ENCODE measurements around the gene KCNK16. TPM values are rescaled to one million over a fixed set of nuclear protein-coding genes. Genes with fewer than 3 reads are reported as not detected.

Gene KCNK16
- total and polyA plus RNA-seq, 2 of the 8 experiments (the other 6 are each of a cell fraction or from before 2014, with no cell fraction given): not detected

DNA sequence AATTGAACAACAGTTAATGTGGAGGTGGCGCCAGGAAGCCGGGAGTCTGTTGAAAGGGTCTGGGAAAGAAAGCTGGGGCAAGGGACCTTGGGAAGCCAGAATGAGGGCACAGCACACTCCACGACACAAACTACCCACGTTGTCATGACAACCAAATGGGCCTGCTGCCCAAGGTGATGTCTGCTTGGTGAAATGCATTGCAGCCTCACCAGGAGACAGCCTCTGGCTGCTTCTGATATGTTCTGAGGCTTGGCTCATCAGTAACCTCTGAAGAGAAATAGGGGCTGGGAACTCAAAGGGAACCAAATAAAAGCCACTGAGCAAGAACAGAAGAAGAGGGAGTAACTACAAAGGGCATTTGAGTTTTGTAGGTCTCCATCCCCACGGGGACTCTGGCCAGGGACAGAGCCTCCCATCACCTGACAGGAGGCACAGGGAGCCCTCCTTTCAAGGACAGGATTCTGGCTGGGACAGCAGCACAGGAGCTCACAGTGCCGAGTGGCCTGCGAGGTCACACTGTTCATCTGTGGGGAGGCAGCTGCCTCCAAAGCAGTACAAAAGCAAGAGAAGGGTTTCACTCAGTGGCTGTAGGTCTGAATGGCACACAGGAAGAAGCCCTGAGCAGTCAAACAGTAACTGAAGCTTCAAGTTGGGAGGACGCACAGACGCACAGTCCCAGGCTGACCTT lies 44.6 kb upstream of the KCNK16 start:
- H2AK5ac ChIP-seq (ENCODE audit: low read depth, low read length): no peak overlapping the region
- H3K27me3 ChIP-seq (replicated peaks in 1 of 4; ENCODE audit: control insufficient read depth in 3 of 4, extremely low read depth in 1 of 4, insufficient read depth in 3 of 4, low read length in 3 of 4): no peaks in the 10 kb centered on the region; a peak in 2 of 7 replicates
- H2BK15ac ChIP-seq (ENCODE audit: low read length): no peak overlapping the region
- no peaks in the 10 kb centered on the region for H3K79me1 ChIP-seq (ENCODE audit: low read depth, low read length)
- no peak overlapping the region for H4K8ac ChIP-seq (ENCODE audit: extremely low read depth, insufficient read depth, low read length)
- H3K36me3 ChIP-seq (ENCODE audit: control insufficient read depth in 2 of 4, insufficient read depth in 4 of 4, low read length in 3 of 4): no peaks in the 10 kb centered on the region
- no peak overlapping the region for H2BK5ac ChIP-seq (ENCODE audit: low read depth, low read length)
- H3K27ac ChIP-seq (ENCODE audit: low read depth, low read length): no peak overlapping the region; the same call in 1 of the 2 replicates
- ChIA-PET CTCF (ENCODE audit: partially characterized antibody) (interaction anchor here (0.6 to 2.9 kb wide), 9 partner anchors 9 to 501 kb away, joined by 3 to 9 read pairs (median 5); no protein-coding TSS in a partner anchor), POLR2A (ENCODE audit: partially characterized antibody) (no interaction called here)
- H3K9me3 ChIP-seq (ENCODE audit: insufficient read depth in 2 of 2, low read depth in 1 of 2, low read length in 1 of 2): peaks cover 0 to 3% of the 10 kb centered on the region in 2 experiments; a peak in 1 of 4 replicates
- no peak overlapping the region for H3K56ac ChIP-seq (replicated peaks; ENCODE audit: insufficient read length, low read depth, low read length)
- H3K9ac ChIP-seq (replicated peaks in 1 of 4; ENCODE audit: extremely low read depth in 1 of 4, low read depth in 3 of 4, low read length in 3 of 4): no peak overlapping the region
- H3K4me3 ChIP-seq (ENCODE audit: extremely low read depth in 1 of 4, insufficient read depth in 2 of 4, low read depth in 3 of 4, low read length in 4 of 4): no peak overlapping the region
- H2BK12ac ChIP-seq (ENCODE audit: low read depth, low read length): no peak overlapping the region
- peaks cover 2% of the 10 kb centered on the region; the same call in 1 of the 2 replicates for H3K23me2 ChIP-seq (ENCODE audit: low read depth, low read length)
- H3K79me2 ChIP-seq (ENCODE audit: control insufficient read depth in 1 of 2, insufficient read depth in 2 of 2, low read length in 2 of 2): no peaks in the 10 kb centered on the region
- H3K4me2 ChIP-seq (ENCODE audit: insufficient read depth in 1 of 2, low read depth in 2 of 2, low read length in 2 of 2): no peak overlapping the region
- H3K4me1 ChIP-seq (replicated peaks in 1 of 4; ENCODE audit: control insufficient read depth in 3 of 4, insufficient read depth in 4 of 4, low read length in 3 of 4): peaks cover 0 to 4% (median 2%) of the 10 kb centered on the region in 4 experiments; a peak in 3 of 7 replicates
- H2BK20ac ChIP-seq (ENCODE audit: low read length): no peak overlapping the region
- no peak overlapping the region for H3K14ac ChIP-seq (ENCODE audit: insufficient read length)
- no peak overlapping the region for H3K4ac ChIP-seq (replicated peaks; ENCODE audit: insufficient read length, low read depth, low read length)
- DNase-seq (ENCODE audit: low read depth in 1 of 2, low spot score in 2 of 2) (no peak), FAIRE-seq (no peak)
- no peak overlapping the region for H4K91ac ChIP-seq (replicated peaks; ENCODE audit: insufficient read length, low read length)
- no peak overlapping the region for H3K18ac ChIP-seq (ENCODE audit: extremely low read depth, low read length)
- no peak overlapping the region for H2BK120ac ChIP-seq (replicated peaks; ENCODE audit: low read depth, low read length)
- no peak overlapping the region for H3K23ac ChIP-seq (ENCODE audit: insufficient read length)
- no peak overlapping the region for H2AFZ ChIP-seq (ENCODE audit: low read length)
- H4K20me1 ChIP-seq (replicated peaks in 1 of 2; ENCODE audit: control insufficient read depth in 1 of 2, insufficient read depth in 2 of 2, low read length in 2 of 2): no peaks in the 10 kb centered on the region
- H4K5ac ChIP-seq (ENCODE audit: insufficient read length, low read depth, low read length): no peak overlapping the region
- WGBS, 2 experiments (ENCODE audit: extremely low coverage in 1 of 2, insufficient coverage in 1 of 2, insufficient read length in 1 of 2, insufficient replicate concordance in 2 of 2, low coverage in 1 of 2, low lambda C conversion rate in 2 of 2, missing lambda C conversion rate in 1 of 2): 83% methylated on average over 9 of the region's 9 CpGs; no CpG with 5 or more reads in 1 of the 2 experiments
- no peak for TF ChIP-seq ASH2L (IDR thresholded peaks at IDR 0.05; ENCODE audit: low read length)
- no peak for TF ChIP-seq CBX8 (IDR thresholded peaks at IDR 0.05; ENCODE audit: borderline replicate concordance, low read depth, low read length)
- no peak for TF ChIP-seq CHD1 (IDR thresholded peaks at IDR 0.05; ENCODE audit: low read depth, low read length)
- TF ChIP-seq, protein P1, sequence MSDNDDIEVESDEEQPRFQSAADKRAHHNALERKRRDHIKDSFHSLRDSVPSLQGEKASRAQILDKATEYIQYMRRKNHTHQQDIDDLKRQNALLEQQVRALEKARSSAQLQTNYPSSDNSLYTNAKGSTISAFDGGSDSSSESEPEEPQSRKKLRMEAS (IDR thresholded peaks at IDR 0.05): no peak
- TF ChIP-seq HDAC6 (IDR thresholded peaks at IDR 0.05; ENCODE audit: low read depth, low read length): no peak
- no peak for TF ChIP-seq YY1 (IDR thresholded peaks at IDR 0.05; ENCODE audit: low read depth, low read length)
- TF ChIP-seq NANOG (IDR thresholded peaks at IDR 0.05; ENCODE audit: insufficient read depth, low read depth, low read length, poor library complexity, severe bottlenecking): no peak
- TF ChIP-seq CREB1 (IDR thresholded peaks at IDR 0.05): no peak
- TF ChIP-seq SP4 (IDR thresholded peaks at IDR 0.05; ENCODE audit: low read length): no peak
- TF ChIP-seq KDM5A (IDR thresholded peaks at IDR 0.05; ENCODE audit: low read length): no peak
- TF ChIP-seq EGR1 (IDR thresholded peaks at IDR 0.05; ENCODE audit: borderline replicate concordance, low read depth, low read length): no peak
- no peak for TF ChIP-seq SIN3A (conservative IDR thresholded peaks at IDR 0.05 in 1 of 2, IDR thresholded peaks at IDR 0.05 in 1 of 2; ENCODE audit: low read depth in 1 of 2, low read length in 2 of 2)
